ENCODE data around the gene CCDC80. TPM values are rescaled to one million over a fixed set of nuclear protein-coding genes. Genes with fewer than 3 reads are reported as not detected.

The CCDC80 gene
- total and polyA plus RNA-seq, 9 of the 15 experiments (the other 6 are each of a cell fraction or from before 2014, with no cell fraction given), result 0.17 to 2.0 (median 1.1) TPM

- peak in 1 of 2 experiments; percentile 38; a peak in 1 of 4 replicates for TF ChIP-seq RCOR1 (IDR thresholded peaks at IDR 0.05; ENCODE audit: borderline replicate concordance in 1 of 2, low read depth in 2 of 2, low read length in 2 of 2)
- TF ChIP-seq POLR2H (tag; IDR thresholded peaks at IDR 0.05; ENCODE audit: low read depth), result peak; percentile 94
- TF ChIP-seq ID3 (CRISPR knock-in tag; IDR thresholded peaks at IDR 0.05), result no peak
- no peak for TF ChIP-seq ID3 (tag; IDR thresholded peaks at IDR 0.05)
- TF ChIP-seq MAFF (IDR thresholded peaks at IDR 0.05; ENCODE audit: low read length), result peak; percentile 63
- peak; percentile 21; the same call in 1 of the 2 replicates for TF ChIP-seq RNF2 (IDR thresholded peaks at IDR 0.05)
- peak; percentile 85 for TF ChIP-seq C11orf30 (IDR thresholded peaks at IDR 0.05; ENCODE audit: low read depth)
- TF ChIP-seq E4F1 (CRISPR knock-in tag; IDR thresholded peaks at IDR 0.05; ENCODE audit: borderline replicate concordance), result no peak
- TF ChIP-seq LEF1 (IDR thresholded peaks at IDR 0.05), result 0 out of 2 replicates have a peak, but pooled peaks have one; percentile 35
- no peak for TF ChIP-seq PCBP2 (IDR thresholded peaks at IDR 0.05; ENCODE audit: low read depth, low read length, poor library complexity, severe bottlenecking)
These were observed at the start of gene CCDC80 (continued) for GRCh38 chr3:112640930-112641801.

Data from K562 (cell line).